Type B pancreatic cell (in vitro differentiated cells): ENCODE measurements around the gene TRIM22. TPM values are rescaled to one million over a fixed set of nuclear protein-coding genes. Genes with fewer than 3 reads are reported as not detected.
"Not testable (repeated sequence)": the region's sequence is repeated elsewhere in the genome, so short reads cannot be mapped to it uniquely, and the experiment has no call there.

ENCODE experiments used
- DNase-seq: peaks from one replicate; pipeline ENCODE4 v3.0.0; 2021; ENCODE audit warnings: mixed read lengths; ENCODE audit not compliant: unreplicated experiment; ENCODE audit errors: extremely low spot score
- H3K27ac Mint-ChIP-seq: 2 replicates; pipeline ENCODE4 v1.8.0; 2021; ENCODE audit warnings: mild to moderate bottlenecking, mixed read lengths
- H3K27me3 Mint-ChIP-seq: 2 replicates; pipeline ENCODE4 v1.8.0; 2021; ENCODE audit warnings: mixed read lengths
- H3K36me3 Mint-ChIP-seq: 2 replicates; pipeline ENCODE4 v1.8.0; 2021; ENCODE audit warnings: mixed read lengths
- H3K4me1 Mint-ChIP-seq: one replicate; pipeline ENCODE4 v1.8.0; 2021; ENCODE audit warnings: mixed read lengths; ENCODE audit not compliant: unreplicated experiment
- H3K4me3 Mint-ChIP-seq: 2 replicates; pipeline ENCODE4 v1.8.0; 2021; ENCODE audit warnings: mild to moderate bottlenecking, mixed read lengths
- H3K9me3 Mint-ChIP-seq: 2 replicates; pipeline ENCODE4 v1.8.0; 2021; ENCODE audit warnings: mixed read lengths
- CTCF ChIP-seq: fragments of 200-600 bp; sonication (generic); conservative IDR thresholded peaks from 2 replicates; pipeline ENCODE4 v1.5.0; 2021; ENCODE audit warnings: antibody characterized with exemption, mild to moderate bottlenecking
- total RNA-seq: library from RNA; stranded (reverse); gene quantifications from 2 replicates; pipeline ENCODE4 v1.2.1, GENCODE V29; 2021; ENCODE audit warnings: low replicate concordance

Gene TRIM22
- total RNA-seq, 1 donor from 2014 or later, result 27.4 TPM

GRCh38 chr11:5686426-5686825, 3.2 kb upstream of the TRIM22 start:
- DNase-seq, result no peak
- Mint-ChIP-seq H3K27ac (no peak overlapping the region), H3K4me1 (peaks cover 33% of the 10 kb centered on the region), H3K4me3 (no peak overlapping the region), H3K36me3 (peaks cover 7% of the 10 kb centered on the region), H3K9me3 (no peaks in the 10 kb centered on the region), H3K27me3 (no peaks in the 10 kb centered on the region)
- TF ChIP-seq CTCF, result no peak

GRCh38 chr11:5688482-5688881, 1.1 kb upstream of the TRIM22 start:
- Mint-ChIP-seq H3K27me3 (no peaks in the 10 kb centered on the region), H3K27ac (no peak overlapping the region), H3K4me3 (no peak overlapping the region), H3K4me1 (peaks cover 30% of the 10 kb centered on the region), H3K9me3 (no peaks in the 10 kb centered on the region), H3K36me3 (peaks cover 5% of the 10 kb centered on the region)
- no peak for TF ChIP-seq CTCF
- DNase-seq, result no peak

GRCh38 chr11:5690216-5690615, 626 bp downstream of the TRIM22 start:
- Mint-ChIP-seq H3K4me3 (peak overlapping the region; percentile 84), H3K4me1 (peaks cover 13% of the 10 kb centered on the region), H3K27me3 (no peaks in the 10 kb centered on the region), H3K9me3 (no peaks in the 10 kb centered on the region), H3K36me3 (no peaks in the 10 kb centered on the region), H3K27ac (peak overlapping the region; percentile 92)
- DNase-seq, result no peak
- no peak for TF ChIP-seq CTCF

GRCh38 chr11:5690736-5691135, 1.1 kb downstream of the TRIM22 start:
- no peaks in the 10 kb centered on the region for H3K9me3 Mint-ChIP-seq
- no peak for DNase-seq
- H3K4me3 Mint-ChIP-seq, result peak overlapping the region; percentile 84
- H3K36me3 Mint-ChIP-seq, result no peaks in the 10 kb centered on the region
- no peak for TF ChIP-seq CTCF
- H3K4me1 Mint-ChIP-seq, result peaks cover 12% of the 10 kb centered on the region
- H3K27ac Mint-ChIP-seq, result peak overlapping the region; percentile 92
- no peaks in the 10 kb centered on the region for H3K27me3 Mint-ChIP-seq

GRCh38 chr11:5691238-5691963, 1.8 kb downstream of the TRIM22 start:
- H3K9me3 Mint-ChIP-seq, DNase-seq, H3K36me3 Mint-ChIP-seq, H3K27me3 Mint-ChIP-seq: not testable (repeated sequence)
- peaks cover 12% of the 10 kb centered on the region for H3K4me1 Mint-ChIP-seq
- H3K4me3 Mint-ChIP-seq, result peak overlapping the region; percentile 84
- peak overlapping the region; percentile 92 for H3K27ac Mint-ChIP-seq

- TF ChIP-seq CTCF, result no peak
- H3K36me3 Mint-ChIP-seq, result no peaks in the 10 kb centered on the region
- H3K27ac Mint-ChIP-seq, result peak overlapping the region; percentile 32
- H3K4me1 Mint-ChIP-seq, result peaks cover 12% of the 10 kb centered on the region
- H3K4me3 Mint-ChIP-seq, result no peak overlapping the region
- no peaks in the 10 kb centered on the region for H3K27me3 Mint-ChIP-seq
- no peak for DNase-seq
- no peaks in the 10 kb centered on the region for H3K9me3 Mint-ChIP-seq
Measured at GRCh38 chr11:5691964-5692361, 2.4 kb downstream of the TRIM22 start.
